ENCODE measurements around the gene GRPEL2.

GRPEL2 gene

GRCh38 chr5:149317281-149318048, 27.8 kb upstream of the GRPEL2 start:
- no peak overlapping the region for H3K27ac ChIP-seq
- no peak for DNase-seq (ENCODE audit: low read depth, low spot score)

GRCh38 chr5:149319174-149319573, 26.1 kb upstream of the GRPEL2 start:
- peak overlapping the region; percentile 89 for H3K27ac ChIP-seq
- no peak for DNase-seq (ENCODE audit: low read depth, low spot score)

GRCh38 chr5:149320791-149321330, 24.4 kb upstream of the GRPEL2 start:
- peak overlapping the region; percentile 89 for H3K27ac ChIP-seq
- peak; percentile 70 for DNase-seq (ENCODE audit: low read depth, low spot score)

- peak overlapping the region; percentile 89 for H3K27ac ChIP-seq
- DNase-seq (ENCODE audit: low read depth, low spot score), result no peak
These were observed 22.8 kb upstream of the GRPEL2 start for GRCh38 chr5:149322518-149322917.

- no peak for DNase-seq (ENCODE audit: low read depth, low spot score)
- H3K27ac ChIP-seq, result peak overlapping the region; percentile 89
These were observed 22.1 kb upstream of the GRPEL2 start for GRCh38 chr5:149323210-149323609.

GRCh38 chr5:149323621-149324205, 21.6 kb upstream of the GRPEL2 start:
- no peak for DNase-seq (ENCODE audit: low read depth, low spot score)
- peak overlapping the region; percentile 89 for H3K27ac ChIP-seq

GRCh38 chr5:149324641-149325040, 20.7 kb upstream of the GRPEL2 start:
- H3K27ac ChIP-seq, result peak overlapping the region; percentile 89
- DNase-seq (ENCODE audit: low read depth, low spot score), result no peak

- peak; percentile 58 for DNase-seq (ENCODE audit: low read depth, low spot score)
- H3K27ac ChIP-seq, result peak overlapping the region; percentile 89
These were observed 20.0 kb upstream of the GRPEL2 start for GRCh38 chr5:149325166-149325735.

- no peak for DNase-seq (ENCODE audit: low read depth, low spot score)
- H3K27ac ChIP-seq, result peak overlapping the region; percentile 89
These were observed 19.4 kb upstream of the GRPEL2 start for GRCh38 chr5:149325894-149326293.

GRCh38 chr5:149326611-149327010, 18.7 kb upstream of the GRPEL2 start:
- no peak for DNase-seq (ENCODE audit: low read depth, low spot score)
- H3K27ac ChIP-seq, result peak overlapping the region; percentile 8

- DNase-seq (ENCODE audit: low read depth, low spot score), result no peak
- H3K27ac ChIP-seq, result no peak overlapping the region
These were observed 17.1 kb upstream of the GRPEL2 start for GRCh38 chr5:149328177-149328576.

GRCh38 chr5:149333711-149334443, 11.4 kb upstream of the GRPEL2 start:
- peak overlapping the region; percentile 96 for H3K27ac ChIP-seq

GRCh38 chr5:149337736-149338135, 7.6 kb upstream of the GRPEL2 start:
- peak overlapping the region; percentile 46 for H3K27ac ChIP-seq
- no peak for DNase-seq (ENCODE audit: low read depth, low spot score)

More at GRCh38 chr5:149333711-149334443, 11.4 kb upstream of the GRPEL2 start:
- DNase-seq (ENCODE audit: low read depth, low spot score), result peak; percentile 89

GRCh38 chr5:149338364-149338763, 6.9 kb upstream of the GRPEL2 start:
- no peak for DNase-seq (ENCODE audit: low read depth, low spot score)
- peak overlapping the region; percentile 46 for H3K27ac ChIP-seq

GRCh38 chr5:149340920-149341319, 4.4 kb upstream of the GRPEL2 start:
- DNase-seq (ENCODE audit: low read depth, low spot score), result no peak

GRCh38 chr5:149341876-149342275, 3.4 kb upstream of the GRPEL2 start:
- DNase-seq (ENCODE audit: low read depth, low spot score), result no peak
- no peak overlapping the region for H3K27ac ChIP-seq

More at GRCh38 chr5:149340920-149341319, 4.4 kb upstream of the GRPEL2 start:
- no peak overlapping the region for H3K27ac ChIP-seq

GRCh38 chr5:149344151-149344550, 1.1 kb upstream of the GRPEL2 start:
- no peak for DNase-seq (ENCODE audit: low read depth, low spot score)
- H3K27ac ChIP-seq, result peak overlapping the region; percentile 81

- H3K27ac ChIP-seq, result peak overlapping the region; percentile 81
- no peak for DNase-seq (ENCODE audit: low read depth, low spot score)
These were observed 558 bp downstream of the GRPEL2 start for GRCh38 chr5:149345892-149346222.

GRCh38 chr5:149348518-149348917, 3.2 kb downstream of the GRPEL2 start:
- peak overlapping the region; percentile 81 for H3K27ac ChIP-seq
- no peak for DNase-seq (ENCODE audit: low read depth, low spot score)

- peak overlapping the region; percentile 81 for H3K27ac ChIP-seq
- DNase-seq (ENCODE audit: low read depth, low spot score), result no peak
These were observed 4.1 kb downstream of the GRPEL2 start for GRCh38 chr5:149349382-149349781.

- no peak for DNase-seq (ENCODE audit: low read depth, low spot score)
- H3K27ac ChIP-seq, result no peak overlapping the region
These were observed 6.9 kb downstream of the GRPEL2 start for GRCh38 chr5:149352169-149352568.

Measured in epithelial cell of prostate (primary cell).